HepG2 (cell line): ENCODE measurements around the gene CDK11A. TPM values are rescaled to one million over a fixed set of nuclear protein-coding genes. Genes with fewer than 3 reads are reported as not detected.

Experiments used
- ELF3 ChIP-seq: IDR thresholded peaks from 2 replicates; pipeline ENCODE4 v1.6.1; 2016; ENCODE audit warnings: missing genetic modification reagents, missing compliant biosample characterization
- HCFC1 ChIP-seq: fragments of 150-350 bp; IDR thresholded peaks from 2 replicates; pipeline ENCODE4 v1.6.1; 2014; ENCODE audit warnings: low read depth, low read length
- HDAC2 ChIP-seq: sonication (generic); formaldehyde crosslinking; IDR thresholded peaks from 2 replicates; pipeline ENCODE4 v1.4.0; 2020; ENCODE audit warnings: missing genetic modification reagents
- HOXA3 ChIP-seq: sonication (generic); formaldehyde crosslinking; IDR thresholded peaks from 2 replicates; pipeline ENCODE4 v1.5.0; 2020; ENCODE audit warnings: missing genetic modification reagents
- KDM2A ChIP-seq: sonication (generic); formaldehyde crosslinking; IDR thresholded peaks from 2 replicates; pipeline ENCODE4 v1.4.0; 2020; ENCODE audit warnings: low read depth, missing genetic modification reagents, borderline replicate concordance
- KLF11 ChIP-seq: IDR thresholded peaks from 2 replicates; pipeline ENCODE4 v1.6.1; 2016; ENCODE audit warnings: missing compliant biosample characterization
- MXI1 ChIP-seq: IDR thresholded peaks from 3 replicates; pipeline ENCODE4 v1.6.1; 2012; ENCODE audit warnings: low read depth, low read length, inconsistent platforms, borderline replicate concordance
- PHF20 ChIP-seq: sonication (generic); formaldehyde crosslinking; IDR thresholded peaks from 2 replicates; pipeline ENCODE4 v1.5.0; 2020; ENCODE audit warnings: mild to moderate bottlenecking, missing genetic modification reagents
- PHF21A ChIP-seq: sonication (generic); formaldehyde crosslinking; IDR thresholded peaks from 2 replicates; pipeline ENCODE4 v1.5.0; 2020; ENCODE audit warnings: mild to moderate bottlenecking, missing genetic modification reagents
- POLR2A ChIP-seq, 2 experiments: IDR thresholded peaks; 2 replicates each; pipeline ENCODE4 v1.6.1; 2011; ENCODE audit warnings: low read depth in 2 of 2, low read length in 2 of 2, mild to moderate bottlenecking in 1 of 2, moderate library complexity in 1 of 2; ENCODE audit not compliant: insufficient read depth in 1 of 2
- STAG1 ChIP-seq: sonication (generic); formaldehyde crosslinking; IDR thresholded peaks from 2 replicates; pipeline ENCODE4 v1.4.0; 2020; ENCODE audit warnings: missing genetic modification reagents
- TFDP1 ChIP-seq: IDR thresholded peaks from 2 replicates; pipeline ENCODE4 v1.6.1; 2016; ENCODE audit warnings: missing compliant biosample characterization, missing genetic modification reagents, borderline replicate concordance
- YY1 ChIP-seq: IDR thresholded peaks from 2 replicates; pipeline ENCODE4 v1.6.1; 2011; ENCODE audit warnings: low read length, low read depth, moderate library complexity, mild to moderate bottlenecking; ENCODE audit not compliant: insufficient read depth, insufficient replicate concordance
- polyA plus RNA-seq, 8 experiments: library from polyadenylated mRNA; depleted of rRNA in 3 of 8; stranded (reverse) in 7 of 8; unstranded in 1 of 8; fragments of >200 nt; fragmentation: Illumina TruSeq in 4 of 8; extraction: Trizol in 4 of 8; gene quantifications; 2 replicates each; pipeline versions ENCODE4 v1.2.1 to v1.2.3, GENCODE V29; 2011 to 2016; ENCODE audit warnings: low read depth in 4 of 8, missing spikeins in 1 of 8, mixed read lengths in 1 of 8; ENCODE audit not compliant: insufficient read depth in 1 of 8
- total RNA-seq, 5 experiments: library from RNA; depleted of rRNA; stranded (reverse); fragments of >200 nt; fragmentation: Illumina TruSeq; extraction: Trizol; gene quantifications; 2 replicates each; pipeline ENCODE4 v1.2.3, GENCODE V29; 2016; ENCODE audit warnings: low read depth in 1 of 5
- TF ChIP-seq, protein P1 (sequence below): sonication (generic); formaldehyde crosslinking; IDR thresholded peaks from 2 replicates; pipeline ENCODE4 v1.5.1; 2020; ENCODE audit warnings: mild to moderate bottlenecking, missing genetic modification reagents, moderate library complexity
- TF ChIP-seq, protein P2 (sequence below): sonication (generic); formaldehyde crosslinking; IDR thresholded peaks from 2 replicates; pipeline ENCODE4 v1.8.0; 2022; ENCODE audit warnings: low read depth, missing genetic modification reagents
- TF ChIP-seq, protein P3 (sequence below): sonication (generic); formaldehyde crosslinking; IDR thresholded peaks from 2 replicates; pipeline ENCODE4 v1.4.0; 2020; ENCODE audit warnings: mild to moderate bottlenecking, missing genetic modification reagents

The CDK11A gene
- total and polyA plus RNA-seq, 2 of the 13 experiments (the other 11 are each of a cell fraction or from before 2014, with no cell fraction given), result 11.2 to 17.9 TPM

DNA sequence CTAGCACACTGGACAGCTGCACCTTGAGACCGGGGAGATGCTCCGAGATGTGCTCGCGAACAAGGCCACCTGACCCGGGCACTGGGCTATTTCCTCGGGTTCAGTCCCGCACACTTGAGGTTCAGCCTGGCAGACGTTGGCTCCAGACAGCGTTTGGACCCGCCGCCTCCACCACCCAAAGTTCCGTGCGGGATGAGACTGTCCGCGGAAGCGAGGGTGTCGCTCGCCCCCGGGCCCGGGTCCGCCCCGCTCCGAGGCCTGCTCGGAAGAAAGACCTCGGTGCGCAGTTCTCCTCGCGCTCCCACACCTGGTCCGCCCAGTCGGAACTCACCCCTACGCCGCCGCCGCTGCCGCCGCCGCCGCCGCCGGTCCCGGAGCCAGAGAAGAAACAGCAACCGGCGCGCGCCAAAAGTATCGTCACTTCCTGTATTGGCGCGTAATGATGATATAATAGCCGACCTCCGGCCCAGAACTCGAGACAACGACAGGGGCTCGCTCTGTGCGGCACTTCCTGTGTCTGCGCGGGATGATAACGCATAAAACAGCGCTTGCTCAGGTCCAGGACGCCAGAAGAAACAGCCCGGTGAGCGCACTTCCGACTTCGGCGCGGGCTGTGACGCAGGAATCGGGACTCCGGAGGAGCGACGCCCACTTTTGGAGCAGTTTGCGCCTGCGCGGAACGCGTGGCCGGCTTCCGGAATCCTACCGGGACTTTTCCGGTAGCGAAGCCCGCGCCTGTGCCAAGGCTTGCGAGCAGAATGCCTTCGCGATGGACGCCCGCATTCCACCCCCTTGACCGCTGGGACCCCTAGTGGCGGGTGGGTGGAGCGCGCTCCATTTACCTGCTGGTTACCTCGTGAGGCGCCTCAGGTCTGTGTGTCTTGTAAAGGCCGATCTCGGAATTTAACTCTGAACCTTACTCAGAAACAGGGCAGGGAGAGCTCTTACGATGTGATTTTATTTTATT lies 65.3 kb downstream of the CDK11A start, which contains the start of gene CDK11B (continued):
- TF ChIP-seq, protein P1, sequence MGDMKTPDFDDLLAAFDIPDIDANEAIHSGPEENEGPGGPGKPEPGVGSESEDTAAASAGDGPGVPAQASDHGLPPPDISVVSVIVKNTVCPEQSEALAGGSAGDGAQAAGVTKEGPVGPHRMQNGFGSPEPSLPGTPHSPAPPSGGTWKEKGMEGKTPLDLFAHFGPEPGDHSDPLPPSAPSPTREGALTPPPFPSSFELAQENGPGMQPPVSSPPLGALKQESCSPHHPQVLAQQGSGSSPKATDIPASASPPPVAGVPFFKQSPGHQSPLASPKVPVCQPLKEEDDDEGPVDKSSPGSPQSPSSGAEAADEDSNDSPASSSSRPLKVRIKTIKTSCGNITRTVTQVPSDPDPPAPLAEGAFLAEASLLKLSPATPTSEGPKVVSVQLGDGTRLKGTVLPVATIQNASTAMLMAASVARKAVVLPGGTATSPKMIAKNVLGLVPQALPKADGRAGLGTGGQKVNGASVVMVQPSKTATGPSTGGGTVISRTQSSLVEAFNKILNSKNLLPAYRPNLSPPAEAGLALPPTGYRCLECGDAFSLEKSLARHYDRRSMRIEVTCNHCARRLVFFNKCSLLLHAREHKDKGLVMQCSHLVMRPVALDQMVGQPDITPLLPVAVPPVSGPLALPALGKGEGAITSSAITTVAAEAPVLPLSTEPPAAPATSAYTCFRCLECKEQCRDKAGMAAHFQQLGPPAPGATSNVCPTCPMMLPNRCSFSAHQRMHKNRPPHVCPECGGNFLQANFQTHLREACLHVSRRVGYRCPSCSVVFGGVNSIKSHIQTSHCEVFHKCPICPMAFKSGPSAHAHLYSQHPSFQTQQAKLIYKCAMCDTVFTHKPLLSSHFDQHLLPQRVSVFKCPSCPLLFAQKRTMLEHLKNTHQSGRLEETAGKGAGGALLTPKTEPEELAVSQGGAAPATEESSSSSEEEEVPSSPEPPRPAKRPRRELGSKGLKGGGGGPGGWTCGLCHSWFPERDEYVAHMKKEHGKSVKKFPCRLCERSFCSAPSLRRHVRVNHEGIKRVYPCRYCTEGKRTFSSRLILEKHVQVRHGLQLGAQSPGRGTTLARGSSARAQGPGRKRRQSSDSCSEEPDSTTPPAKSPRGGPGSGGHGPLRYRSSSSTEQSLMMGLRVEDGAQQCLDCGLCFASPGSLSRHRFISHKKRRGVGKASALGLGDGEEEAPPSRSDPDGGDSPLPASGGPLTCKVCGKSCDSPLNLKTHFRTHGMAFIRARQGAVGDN, result peak; percentile 67
- TF ChIP-seq PHF20 (peak; percentile 94), HOXA3 (CRISPR knock-in tag) (peak; percentile 99), STAG1 (0 out of 2 replicates have a peak, but pooled peaks have one; percentile 22), YY1 (peak; percentile 11), KDM2A (peak; percentile 70; the same call in 1 of the 2 replicates), TFDP1 (CRISPR knock-in tag) (peak; percentile 62; the same call in 1 of the 2 replicates), HDAC2 (peak; percentile 65), KLF11 (0 out of 2 replicates have a peak, but pooled peaks have one; percentile 52), POLR2A (IDR thresholded peaks at IDR 0.05; ENCODE audit: insufficient read depth in 1 of 2, low read depth in 2 of 2, low read length in 2 of 2) (peak; percentile 23 to 41; a peak in 3 of 4 replicates), HCFC1 (peak; percentile 68), MXI1 (peak; percentile 41; the same call in 1 of the 3 replicates), ELF3 (CRISPR knock-in tag) (peak; percentile 9; the same call in 1 of the 2 replicates), PHF21A (CRISPR knock-in tag) (peak; percentile 53; the same call in 1 of the 2 replicates)
- TF ChIP-seq, protein P2, sequence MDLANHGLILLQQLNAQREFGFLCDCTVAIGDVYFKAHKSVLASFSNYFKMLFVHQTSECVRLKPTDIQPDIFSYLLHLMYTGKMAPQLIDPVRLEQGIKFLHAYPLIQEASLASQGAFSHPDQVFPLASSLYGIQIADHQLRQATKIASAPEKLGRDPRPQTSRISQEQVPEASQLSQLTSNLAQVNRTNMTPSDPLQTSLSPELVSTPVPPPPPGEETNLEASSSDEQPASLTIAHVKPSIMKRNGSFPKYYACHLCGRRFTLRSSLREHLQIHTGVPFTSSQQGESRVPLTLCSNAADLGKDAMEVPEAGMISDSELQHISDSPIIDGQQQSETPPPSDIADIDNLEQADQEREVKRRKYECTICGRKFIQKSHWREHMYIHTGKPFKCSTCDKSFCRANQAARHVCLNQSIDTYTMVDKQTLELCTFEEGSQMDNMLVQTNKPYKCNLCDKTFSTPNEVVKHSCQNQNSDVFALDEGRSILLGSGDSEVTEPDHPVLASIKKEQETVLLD (CRISPR knock-in tag), result peak; percentile 99
- TF ChIP-seq, protein P3, sequence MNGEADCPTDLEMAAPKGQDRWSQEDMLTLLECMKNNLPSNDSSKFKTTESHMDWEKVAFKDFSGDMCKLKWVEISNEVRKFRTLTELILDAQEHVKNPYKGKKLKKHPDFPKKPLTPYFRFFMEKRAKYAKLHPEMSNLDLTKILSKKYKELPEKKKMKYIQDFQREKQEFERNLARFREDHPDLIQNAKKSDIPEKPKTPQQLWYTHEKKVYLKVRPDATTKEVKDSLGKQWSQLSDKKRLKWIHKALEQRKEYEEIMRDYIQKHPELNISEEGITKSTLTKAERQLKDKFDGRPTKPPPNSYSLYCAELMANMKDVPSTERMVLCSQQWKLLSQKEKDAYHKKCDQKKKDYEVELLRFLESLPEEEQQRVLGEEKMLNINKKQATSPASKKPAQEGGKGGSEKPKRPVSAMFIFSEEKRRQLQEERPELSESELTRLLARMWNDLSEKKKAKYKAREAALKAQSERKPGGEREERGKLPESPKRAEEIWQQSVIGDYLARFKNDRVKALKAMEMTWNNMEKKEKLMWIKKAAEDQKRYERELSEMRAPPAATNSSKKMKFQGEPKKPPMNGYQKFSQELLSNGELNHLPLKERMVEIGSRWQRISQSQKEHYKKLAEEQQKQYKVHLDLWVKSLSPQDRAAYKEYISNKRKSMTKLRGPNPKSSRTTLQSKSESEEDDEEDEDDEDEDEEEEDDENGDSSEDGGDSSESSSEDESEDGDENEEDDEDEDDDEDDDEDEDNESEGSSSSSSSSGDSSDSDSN (CRISPR knock-in tag), result peak; percentile 38; the same call in 1 of the 2 replicates
